Gastroesophageal sphincter (tissue), 3 donors: ENCODE measurements around the gene PTPRF.

Source experiments
- CTCF ChIP-seq, 4 experiments: fragments of 200-600 bp in 2 of 4; fragments of 450-650 bp in 2 of 4; sonication (generic) in 1 of 4; IDR thresholded peaks; one replicate each; pipeline ENCODE4 v1.5.1; 2017 to 2019; ENCODE audit warnings: antibody characterized with exemption in 4 of 4, mild to moderate bottlenecking in 2 of 4, moderate library complexity in 2 of 4
- POLR2A ChIP-seq, 2 donors: fragments of 450-650 bp; IDR thresholded peaks; one replicate each; pipeline ENCODE4 v1.6.1; 2017; ENCODE audit warnings: antibody characterized with exemption in 2 of 2, mild to moderate bottlenecking in 2 of 2, moderate library complexity in 1 of 2

GRCh38 chr1:43527111-43527878 lies 3.4 kb upstream of the PTPRF start:
- TF ChIP-seq POLR2A (IDR thresholded peaks at IDR 0.05): no peak
- no peak for TF ChIP-seq CTCF (IDR thresholded peaks at IDR 0.05)
